GM12878 (cell line): ENCODE data around the gene KCNJ10. TPM values are rescaled to one million over a fixed set of nuclear protein-coding genes. Genes with fewer than 3 reads are reported as not detected.

ENCODE experiments used
- ATAC-seq: fragments of 200-7000 bp; cut with Tn5 transposase; 3 replicates; pipeline ENCODE4 v1.9.1; 2020; ENCODE audit warnings: mild to moderate bottlenecking, moderate library complexity
- BruUV-seq: library from RNA; stranded (reverse); fragments of 400-500 nt; replicated peaks from 2 replicates; lab custom pipeline; 2021; lab: Mats Ljungman, UMichigan
- CTCF ChIA-PET: fragments of 300-600 bp; sonication (Branson Sonifier 250); formaldehyde crosslinking; extraction: SDS; loops from one replicate; lab custom pipeline; 2021; ENCODE audit warnings: inconsistent platforms; lab: Yijun Ruan, JAX
- POLR2A ChIA-PET: fragments of 350-600 bp; formaldehyde crosslinking; extraction: SDS; loops from one replicate; lab custom pipeline; 2021; ENCODE audit warnings: inconsistent platforms; lab: Charles Lee
- RAD21 ChIA-PET: fragments of 300-600 bp; sonication (Branson Sonifier 250); formaldehyde crosslinking; loops from one replicate; lab custom pipeline; 2023; ENCODE audit warnings: antibody characterized with exemption; ENCODE audit not compliant: unreplicated experiment; lab: Charles Lee
- SMC1A ChIA-PET: fragments of 300-600 bp; sonication (Branson Sonifier 250); formaldehyde crosslinking; loops from one replicate; lab custom pipeline; 2023; ENCODE audit not compliant: unreplicated experiment, uncharacterized antibody; lab: Charles Lee
- DNase-seq: peaks from one replicate; pipeline ENCODE4 v3.0.0-alpha.2; 2011; ENCODE audit warnings: low read depth, low spot score
- FAIRE-seq: peaks from 3 replicates; lab custom pipeline; 2011; peaks lifted over from hg19 to GRCh38; lab: Jason Lieb, UNC
- H2AFZ ChIP-seq: 2 replicates; pipeline ENCODE4 v1.6.0; 2011; ENCODE audit warnings: low read depth, low read length, control low read depth; ENCODE audit not compliant: control insufficient read depth
- H3K27ac ChIP-seq: 2 replicates; pipeline ENCODE4 v1.5.1; 2011; ENCODE audit warnings: control low read depth; ENCODE audit not compliant: control insufficient read depth, insufficient read depth
- H3K27me3 ChIP-seq, 2 experiments: replicated peaks in 1 of 2; 2 replicates each; pipeline versions ENCODE4 v1.6.0 to v1.6.1; 2011; ENCODE audit warnings: low read length in 1 of 2; ENCODE audit not compliant: control insufficient read depth in 2 of 2, insufficient read depth in 2 of 2
- H3K36me3 ChIP-seq, 2 experiments: 2 replicates each; pipeline ENCODE4 v1.5.1; 2011; ENCODE audit warnings: low read length in 1 of 2; ENCODE audit not compliant: control insufficient read depth in 2 of 2, insufficient read depth in 2 of 2
- H3K4me1 ChIP-seq: 2 replicates; pipeline ENCODE4 v1.6.1; 2011; ENCODE audit warnings: mild to moderate bottlenecking, low read length, moderate library complexity, mixed read lengths; ENCODE audit not compliant: control insufficient read depth, insufficient read depth
- H3K4me2 ChIP-seq: 2 replicates; pipeline ENCODE4 v1.6.0; 2011; ENCODE audit warnings: control low read depth; ENCODE audit not compliant: control insufficient read depth, insufficient read depth
- H3K4me3 ChIP-seq: fragments of 200-600 bp; sonication (generic); 2 replicates; pipeline ENCODE4 v1.5.1; 2016
- H3K79me2 ChIP-seq: 2 replicates; pipeline ENCODE4 v1.6.0; 2011; ENCODE audit warnings: low read length; ENCODE audit not compliant: control insufficient read depth, insufficient read depth
- H3K9ac ChIP-seq: 2 replicates; pipeline ENCODE4 v1.8.0; 2011; ENCODE audit warnings: low read length, control low read depth, mixed read lengths; ENCODE audit not compliant: control insufficient read depth, insufficient read depth
- H3K9me3 ChIP-seq: replicated peaks from 3 replicates; pipeline ENCODE4 v1.5.1; 2011; ENCODE audit warnings: mild to moderate bottlenecking, low read length; ENCODE audit not compliant: control insufficient read depth, insufficient read depth
- H4K20me1 ChIP-seq: 2 replicates; pipeline ENCODE4 v1.6.0; 2011; ENCODE audit not compliant: control insufficient read depth, insufficient read depth
- ASH2L ChIP-seq: fragments of 300-600, 200-600 bp; sonication (generic); IDR thresholded peaks from 2 replicates; pipeline ENCODE4 v1.6.1; 2017; ENCODE audit warnings: low read depth, mild to moderate bottlenecking, borderline replicate concordance
- CHD4 ChIP-seq: fragments of 200-600 bp; sonication (generic); IDR thresholded peaks from 2 replicates; pipeline ENCODE4 v1.6.1; 2016; ENCODE audit warnings: mild to moderate bottlenecking
- EED ChIP-seq: sonication (generic); IDR thresholded peaks from 2 replicates; pipeline ENCODE4 v1.6.1; 2016; ENCODE audit warnings: antibody characterized with exemption, low read depth
- HDAC2 ChIP-seq: fragments of 200-600 bp; sonication (generic); IDR thresholded peaks from 2 replicates; pipeline ENCODE4 v1.6.1; 2017
- IRF4 ChIP-seq: IDR thresholded peaks from 2 replicates; pipeline ENCODE4 v1.6.1; 2011; ENCODE audit warnings: low read depth, low read length
- NBN ChIP-seq: fragments of 450-650 bp; IDR thresholded peaks from 2 replicates; pipeline ENCODE4 v1.6.1; 2016
- NR2C2 ChIP-seq: IDR thresholded peaks from 2 replicates; pipeline ENCODE4 v1.6.1; 2011; ENCODE audit warnings: borderline replicate concordance, low read depth; ENCODE audit not compliant: control insufficient read depth, insufficient read length
- RUNX3 ChIP-seq: IDR thresholded peaks from 2 replicates; pipeline ENCODE4 v1.6.1; 2012; ENCODE audit warnings: low read length, inconsistent platforms
- SMAD5 ChIP-seq: IDR thresholded peaks from 2 replicates; pipeline ENCODE4 v1.6.1; 2016; ENCODE audit warnings: antibody characterized with exemption, low read depth
- SMARCA5 ChIP-seq: fragments of 450-650 bp; IDR thresholded peaks from 2 replicates; pipeline ENCODE4 v1.6.1; 2017; ENCODE audit warnings: mild to moderate bottlenecking
- STAT1 ChIP-seq: fragments of 450-650 bp; conservative IDR thresholded peaks from 2 replicates; pipeline ENCODE4 v1.6.1; 2014; ENCODE audit warnings: antibody characterized with exemption, mild to moderate bottlenecking
- TBL1XR1 ChIP-seq: IDR thresholded peaks from 2 replicates; pipeline ENCODE4 v1.6.1; 2012; ENCODE audit warnings: low read depth, low read length, improper control_type of control experiment
- ZNF592 ChIP-seq: fragments of 450-650 bp; IDR thresholded peaks from 2 replicates; pipeline ENCODE4 v1.6.1; 2017; ENCODE audit warnings: mild to moderate bottlenecking, moderate library complexity
- ZNF687 ChIP-seq: fragments of 450-650 bp; IDR thresholded peaks from 2 replicates; pipeline ENCODE4 v1.6.1; 2017; ENCODE audit warnings: mild to moderate bottlenecking, moderate library complexity
- ZZZ3 ChIP-seq: IDR thresholded peaks from 2 replicates; pipeline ENCODE4 v1.6.1; 2011; ENCODE audit warnings: low read depth; ENCODE audit not compliant: control insufficient read depth, insufficient read length
- WGBS: methylation state at CpG from one replicate; pipeline ENCODE4 v1.1.6; 2016; ENCODE audit warnings: low lambda C conversion rate; ENCODE audit not compliant: insufficient replicate concordance, insufficient coverage; ENCODE audit errors: missing lambda C conversion rate; 5-methylcytosine and 5-hydroxymethylcytosine counted together
- in situ Hi-C: fragments of 300-500 bp; cut with MboI; formaldehyde crosslinking; loops from 9 replicates; pipeline ENCODE4 v1.14.3; 2018; ENCODE audit warnings: mixed read lengths
- intact Hi-C: fragments of 100-400 bp; cut with micrococcal nuclease; formaldehyde crosslinking; loops from one replicate; pipeline ENCODE4 v1.14.2; 2022; ENCODE audit not compliant: unreplicated experiment
- polyA plus RNA-seq, 11 experiments: library from polyadenylated mRNA; depleted of rRNA in 4 of 11; unstranded in 6 of 11; stranded (reverse) in 5 of 11; fragments of >200 nt; fragmentation: Nextera tagmentation in 4 of 11; fragmentation: Illumina TruSeq in 1 of 11; extraction: Ambion mirVana in 4 of 11; extraction: Trizol in 1 of 11; gene quantifications; 1 replicate in 1 of 11; 2 replicates in 10 of 11; pipeline versions ENCODE4 v1.2.1 to v1.2.3, GENCODE V29; 2011 to 2016; ENCODE audit warnings: inconsistent platforms in 2 of 11, missing spikeins in 2 of 11, low read depth in 1 of 11
- total RNA-seq, 4 experiments: library from RNA; depleted of rRNA in 3 of 4; stranded (reverse); fragments of >200 nt in 3 of 4; fragmentation: Illumina TruSeq in 1 of 4; extraction: Trizol in 1 of 4; gene quantifications; 2 replicates each; pipeline versions ENCODE4 v1.2.1 to v1.2.3, GENCODE V29; 2013 to 2021

Gene KCNJ10
- total and polyA plus RNA-seq, 10 of the 15 experiments (the other 5 are each of a cell fraction or from before 2014, with no cell fraction given): 0.01 to 0.29 (median 0.09) TPM; not detected in 2

GRCh38 chr1:160116283-160117147 is 46.6 kb upstream of the KCNJ10 start (continued):
- TF ChIP-seq TBL1XR1: no peak
- no peak for TF ChIP-seq HDAC2
- no peak for TF ChIP-seq ZNF687
- TF ChIP-seq NBN: no peak
- TF ChIP-seq, all 136 proteins: peak for 0

DNA sequence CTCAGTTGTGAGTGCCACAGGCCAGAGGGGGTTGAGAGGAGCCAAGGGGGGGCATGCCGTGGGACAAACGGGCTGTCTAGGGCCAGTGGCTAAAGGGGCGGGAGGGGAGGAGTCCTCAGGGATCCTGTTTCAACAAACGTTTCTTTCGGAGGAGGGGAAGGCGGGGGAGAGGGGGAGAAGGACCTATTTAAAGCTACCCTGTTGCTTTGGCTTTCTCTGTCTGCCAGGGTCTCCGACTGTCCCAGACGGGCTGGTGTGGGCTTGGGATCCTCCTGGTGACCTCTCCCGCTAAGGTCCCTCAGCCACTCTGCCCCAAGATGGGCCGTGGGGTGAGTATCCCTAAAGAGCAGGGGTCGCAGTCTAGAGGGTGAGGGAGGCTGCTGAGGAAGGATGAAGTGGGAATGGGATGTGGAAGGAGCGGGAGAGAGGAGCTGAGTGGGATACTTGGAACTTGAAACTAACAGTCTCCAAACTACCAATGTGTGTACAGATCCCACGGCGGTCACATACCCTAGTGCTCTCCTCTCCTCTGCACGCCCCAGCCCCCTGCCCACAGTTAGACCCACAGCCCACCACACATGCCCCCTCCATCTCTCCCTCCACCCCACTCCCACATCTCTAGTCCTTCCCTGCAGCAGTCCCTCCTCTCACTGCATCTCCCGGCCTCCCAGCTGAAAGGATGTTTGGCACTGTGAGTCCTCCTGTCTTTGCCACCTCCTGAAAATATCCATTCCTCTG is 45.8 kb upstream of the KCNJ10 start, which contains the start of gene ATP1A2:
Gene ATP1A2 (plus strand): TSS at position 215 of the 738 bp plus-strand sequence. CDS start 103 bp downstream, at position 318.
- Histone ChIP-seq H3K4me3 (no peak within 1 kb of the TSS), H3K4me2 (no peak within 1 kb of the TSS), H3K4me1 (no peaks in the 10 kb centered on the region), H2AFZ (no peak within 1 kb of the TSS), H3K36me3 (no peaks in the 10 kb centered on the region), H4K20me1 (0 out of 2 replicates have a peak, but pooled peaks cover 3% of the 10 kb centered on the region), H3K79me2 (no peaks in the 10 kb centered on the region), H3K9me3 (no peaks in the 10 kb centered on the region), H3K9ac (no peak within 1 kb of the TSS), H3K27me3 (peaks cover 0 to 7% of the 10 kb centered on the region in 2 experiments), H3K27ac (no peak within 1 kb of the TSS)
- in situ Hi-C loops: no loop called here
- RAD21 ChIA-PET: no interaction called here
- no TSS peak for BruUV-seq
- intact Hi-C loops: no loop called here
- 2% methylated on average over 10 of the region's 16 CpGs for WGBS
- DNase-seq (no peak), FAIRE-seq (no peak), ATAC-seq (no peak)
- CTCF ChIA-PET: interaction anchor here (1.1 kb wide), 1 partner anchor 136 kb away, joined by 4 read pairs; no protein-coding TSS in a partner anchor
- SMC1A ChIA-PET: no interaction called here
- POLR2A ChIA-PET: no interaction called here
- TF ChIP-seq SMARCA5 (no peak), SMAD5 (no peak), STAT1 (no peak), EED (no peak), ASH2L (no peak), ZNF592 (no peak), IRF4 (no peak), NR2C2 (no peak), CHD4 (no peak), RUNX3 (no peak), ZZZ3 (no peak)
